Mucosa of gallbladder (tissue), 1 donor: ENCODE results near the gene WBP1L. TPM values are rescaled to one million over a fixed set of nuclear protein-coding genes. Genes with fewer than 3 reads are reported as not detected.
"Not testable (repeated sequence)": the region's sequence is repeated elsewhere in the genome, so short reads cannot be mapped to it uniquely, and the experiment has no call there.

Source experiments
- DNase-seq: peaks from one replicate; pipeline ENCODE4 v3.0.0-alpha.2; 2020; ENCODE audit warnings: low spot score
- total RNA-seq: library from RNA; stranded (reverse); gene quantifications from one replicate; pipeline ENCODE4 v1.2.1, GENCODE V29; 2021
- donor health status: DM: no; HTN: no; CAD: no.

The WBP1L gene
- total RNA-seq, 1 donor from 2014 or later = 58.1 TPM

GRCh38 chr10:102838276-102838927 is 94.7 kb downstream of the WBP1L start:
- not testable (repeated sequence) for DNase-seq

GRCh38 chr10:102841827-102842345 is 98.1 kb downstream of the WBP1L start:
- DNase-seq = no peak

- not testable (repeated sequence) for DNase-seq
These were observed 99.4 kb downstream of the WBP1L start for GRCh38 chr10:102843139-102843538.

- DNase-seq = not testable (repeated sequence)
These were observed 100.5 kb downstream of the WBP1L start for GRCh38 chr10:102844190-102844776.

- DNase-seq = no peak
These were observed 101.7 kb downstream of the WBP1L start for GRCh38 chr10:102845352-102845902.

GRCh38 chr10:102850025-102850518 is 106.3 kb downstream of the WBP1L start:
- peak; percentile 70 for DNase-seq

- not testable (repeated sequence) for DNase-seq
These were observed 109.5 kb downstream of the WBP1L start for GRCh38 chr10:102853237-102853636.

- not testable (repeated sequence) for DNase-seq
These were observed 112.1 kb downstream of the WBP1L start for GRCh38 chr10:102855731-102856436.

- DNase-seq = no peak
These were observed 113.1 kb downstream of the WBP1L start for GRCh38 chr10:102856758-102857424.

GRCh38 chr10:102859911-102860310 is 116.2 kb downstream of the WBP1L start:
- DNase-seq = no peak

GRCh38 chr10:102863660-102864059 is 119.9 kb downstream of the WBP1L start:
- no peak for DNase-seq

GRCh38 chr10:102865620-102866019 is 121.9 kb downstream of the WBP1L start:
- no peak for DNase-seq

Other genes with a start within 250 kb of the WBP1L start
- gene ACTR1A, start 241.2 kb upstream of the WBP1L start, total RNA-seq = 96.4 TPM
- gene SUFU, start 240.0 kb upstream of the WBP1L start, total RNA-seq = 18.3 TPM
- gene TRIM8, start 99.5 kb upstream of the WBP1L start, total RNA-seq = 129 TPM
- gene ARL3, start 29.6 kb upstream of the WBP1L start, total RNA-seq = 11.1 TPM
- 6.4 TPM for gene SFXN2, start 29.3 kb upstream of the WBP1L start, total RNA-seq
- 7.3 TPM for gene CYP17A1, start 93.5 kb downstream of the WBP1L start, total RNA-seq
- 29.8 TPM for gene BORCS7, start 110.3 kb downstream of the WBP1L start, total RNA-seq
- gene AS3MT, start 125.5 kb downstream of the WBP1L start, total RNA-seq = 5.4 TPM
- 33.0 TPM for gene CNNM2, start 174.3 kb downstream of the WBP1L start, total RNA-seq